ENCODE measurements around the gene SORBS1. TPM values are rescaled to one million over a fixed set of nuclear protein-coding genes. Genes with fewer than 3 reads are reported as not detected.

SORBS1 gene
- total RNA-seq, 1 donor from 2014 or later: 221 TPM

DNA sequence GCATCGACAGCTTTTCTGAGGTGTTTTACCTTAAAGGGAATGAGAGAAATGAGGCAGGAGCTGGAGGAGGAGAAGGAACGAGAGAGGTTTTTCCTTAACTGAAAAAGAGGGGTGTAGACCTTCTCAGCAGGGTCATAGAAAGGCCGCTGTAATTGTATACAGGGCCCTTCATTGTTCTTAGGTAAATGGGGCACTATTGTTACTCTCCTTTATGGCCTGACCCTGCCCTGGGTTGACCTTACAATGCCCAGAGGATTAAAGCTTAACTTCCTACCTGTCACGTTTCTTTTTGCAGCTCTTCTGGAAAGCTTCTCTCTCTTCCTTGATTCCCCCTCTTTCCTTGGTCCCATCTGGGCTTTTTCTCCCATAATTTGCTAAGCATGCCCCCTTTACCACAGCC, 256.7 kb downstream of the SORBS1 start:
- Mint-ChIP-seq H3K27me3 (ENCODE audit: unreplicated experiment) (peaks cover 5% of the 10 kb centered on the region), H3K4me1 (ENCODE audit: low read depth, unreplicated experiment) (no peaks in the 10 kb centered on the region), H3K4me3 (ENCODE audit: unreplicated experiment) (no peak overlapping the region), H3K9me3 (ENCODE audit: unreplicated experiment) (peaks cover under 1% of the 10 kb centered on the region), H3K36me3 (ENCODE audit: unreplicated experiment) (no peaks in the 10 kb centered on the region), H3K27ac (ENCODE audit: unreplicated experiment) (no peak overlapping the region)
- DNase-seq: no peak
- TF ChIP-seq, protein P1, sequence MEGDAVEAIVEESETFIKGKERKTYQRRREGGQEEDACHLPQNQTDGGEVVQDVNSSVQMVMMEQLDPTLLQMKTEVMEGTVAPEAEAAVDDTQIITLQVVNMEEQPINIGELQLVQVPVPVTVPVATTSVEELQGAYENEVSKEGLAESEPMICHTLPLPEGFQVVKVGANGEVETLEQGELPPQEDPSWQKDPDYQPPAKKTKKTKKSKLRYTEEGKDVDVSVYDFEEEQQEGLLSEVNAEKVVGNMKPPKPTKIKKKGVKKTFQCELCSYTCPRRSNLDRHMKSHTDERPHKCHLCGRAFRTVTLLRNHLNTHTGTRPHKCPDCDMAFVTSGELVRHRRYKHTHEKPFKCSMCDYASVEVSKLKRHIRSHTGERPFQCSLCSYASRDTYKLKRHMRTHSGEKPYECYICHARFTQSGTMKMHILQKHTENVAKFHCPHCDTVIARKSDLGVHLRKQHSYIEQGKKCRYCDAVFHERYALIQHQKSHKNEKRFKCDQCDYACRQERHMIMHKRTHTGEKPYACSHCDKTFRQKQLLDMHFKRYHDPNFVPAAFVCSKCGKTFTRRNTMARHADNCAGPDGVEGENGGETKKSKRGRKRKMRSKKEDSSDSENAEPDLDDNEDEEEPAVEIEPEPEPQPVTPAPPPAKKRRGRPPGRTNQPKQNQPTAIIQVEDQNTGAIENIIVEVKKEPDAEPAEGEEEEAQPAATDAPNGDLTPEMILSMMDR (IDR thresholded peaks at IDR 0.05; ENCODE audit: partially characterized antibody, unreplicated experiment): no peak

DNA sequence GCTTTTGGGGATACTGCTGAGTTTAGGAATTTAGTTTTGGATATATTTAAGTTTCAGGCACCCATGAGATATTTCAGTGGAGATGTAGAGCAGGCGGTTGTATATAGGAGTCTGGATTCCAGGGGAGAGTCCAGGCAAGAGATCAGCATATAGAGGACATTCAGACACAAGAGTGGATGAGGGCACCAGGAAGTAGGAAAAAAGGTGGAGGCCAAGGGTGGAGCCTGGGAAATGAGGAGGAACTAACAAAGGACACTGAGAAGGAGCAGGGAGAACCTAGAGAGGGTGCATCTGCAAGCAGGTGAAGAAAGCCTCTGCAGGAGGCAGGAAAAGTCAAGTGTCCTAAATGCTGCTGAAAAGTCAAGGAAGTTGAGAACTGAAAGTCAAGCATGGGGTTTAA, 257.2 kb downstream of the SORBS1 start:
- no peaks in the 10 kb centered on the region for H3K36me3 Mint-ChIP-seq (ENCODE audit: unreplicated experiment)
- no peaks in the 10 kb centered on the region for H3K4me1 Mint-ChIP-seq (ENCODE audit: low read depth, unreplicated experiment)
- H3K9me3 Mint-ChIP-seq (ENCODE audit: unreplicated experiment): no peaks in the 10 kb centered on the region
- H3K4me3 Mint-ChIP-seq (ENCODE audit: unreplicated experiment): no peak overlapping the region
- no peak for DNase-seq
- TF ChIP-seq, protein P1 (IDR thresholded peaks at IDR 0.05; ENCODE audit: partially characterized antibody, unreplicated experiment): no peak
- peaks cover 4% of the 10 kb centered on the region for H3K27me3 Mint-ChIP-seq (ENCODE audit: unreplicated experiment)
- no peak overlapping the region for H3K27ac Mint-ChIP-seq (ENCODE audit: unreplicated experiment)

DNA sequence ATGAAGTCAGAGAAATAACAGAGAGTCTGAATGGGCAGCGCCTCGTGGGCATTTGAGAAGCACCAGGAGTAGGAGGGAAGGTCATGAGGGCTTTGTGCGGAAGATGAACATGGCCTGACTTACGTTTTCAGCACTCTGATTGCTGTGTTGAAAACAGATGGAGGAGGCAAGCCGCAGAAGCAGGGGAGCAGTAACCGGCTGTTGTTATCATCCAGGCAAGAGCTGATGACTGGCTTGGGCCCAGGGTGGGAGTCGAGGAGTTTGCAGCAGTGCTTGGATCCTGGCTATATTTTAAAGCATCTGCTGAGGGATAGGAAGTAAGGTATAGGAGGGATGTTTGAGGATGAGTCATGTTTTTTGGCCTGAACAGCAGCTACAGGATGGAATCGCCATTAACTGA, 257.6 kb downstream of the SORBS1 start:
- DNase-seq: no peak
- Mint-ChIP-seq H3K36me3 (ENCODE audit: unreplicated experiment) (no peaks in the 10 kb centered on the region), H3K4me1 (ENCODE audit: low read depth, unreplicated experiment) (no peaks in the 10 kb centered on the region), H3K27ac (ENCODE audit: unreplicated experiment) (no peak overlapping the region), H3K4me3 (ENCODE audit: unreplicated experiment) (no peak overlapping the region), H3K9me3 (ENCODE audit: unreplicated experiment) (no peaks in the 10 kb centered on the region), H3K27me3 (ENCODE audit: unreplicated experiment) (peaks cover 4% of the 10 kb centered on the region)
- TF ChIP-seq, protein P1 (IDR thresholded peaks at IDR 0.05; ENCODE audit: partially characterized antibody, unreplicated experiment): no peak

DNA sequence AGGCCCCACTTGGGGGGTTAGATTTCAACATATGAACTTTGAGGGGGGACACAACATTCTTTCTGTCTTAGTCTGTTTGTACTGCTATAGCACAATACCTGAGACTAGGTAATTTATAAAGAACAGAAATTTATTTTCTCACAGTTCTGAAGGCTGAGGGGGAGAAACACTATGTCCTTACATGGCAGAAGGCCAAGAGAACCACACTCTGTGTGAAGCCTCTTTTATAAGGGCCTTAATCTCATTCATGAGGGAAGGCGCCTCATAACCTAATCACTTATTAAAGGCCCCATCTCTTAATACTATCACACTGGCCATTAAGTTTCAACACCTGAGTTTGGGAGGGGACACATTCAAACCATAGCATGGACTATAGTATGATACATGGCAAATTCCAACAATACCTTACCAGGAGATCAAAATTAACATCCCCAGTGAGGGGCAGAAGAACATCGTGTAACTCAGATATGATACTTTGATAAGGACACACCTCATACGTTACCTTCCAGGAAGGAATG, 261.1 kb downstream of the SORBS1 start:
- H3K27ac Mint-ChIP-seq (ENCODE audit: unreplicated experiment): no peak overlapping the region
- H3K4me3 Mint-ChIP-seq (ENCODE audit: unreplicated experiment): no peak overlapping the region
- no peaks in the 10 kb centered on the region for H3K36me3 Mint-ChIP-seq (ENCODE audit: unreplicated experiment)
- H3K9me3 Mint-ChIP-seq (ENCODE audit: unreplicated experiment): no peaks in the 10 kb centered on the region
- TF ChIP-seq, protein P1 (IDR thresholded peaks at IDR 0.05; ENCODE audit: partially characterized antibody, unreplicated experiment): no peak
- H3K27me3 Mint-ChIP-seq (ENCODE audit: unreplicated experiment): peaks cover 6% of the 10 kb centered on the region
- DNase-seq: no peak
- no peaks in the 10 kb centered on the region for H3K4me1 Mint-ChIP-seq (ENCODE audit: low read depth, unreplicated experiment)

DNA sequence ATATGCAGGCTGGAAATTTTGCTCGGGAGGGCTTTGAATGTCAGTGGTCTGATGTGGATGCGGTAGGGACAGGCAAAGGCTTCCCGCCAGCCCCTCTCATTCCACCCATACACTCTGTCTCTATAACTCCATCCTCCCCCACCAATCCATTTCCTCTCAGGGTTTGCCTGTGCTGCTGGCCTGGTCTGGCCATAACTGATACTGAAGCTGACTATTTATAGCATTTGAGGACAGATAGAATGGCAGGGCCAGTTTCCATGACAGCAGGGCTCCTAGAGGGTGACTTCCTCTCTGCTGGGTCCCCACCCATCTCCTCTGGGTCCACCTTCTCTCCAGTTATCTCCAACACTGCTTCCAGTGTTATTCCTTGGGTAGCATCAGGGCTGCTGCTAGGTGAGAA, 263.8 kb downstream of the SORBS1 start:
- H3K9me3 Mint-ChIP-seq (ENCODE audit: unreplicated experiment): peaks cover under 1% of the 10 kb centered on the region
- no peaks in the 10 kb centered on the region for H3K4me1 Mint-ChIP-seq (ENCODE audit: low read depth, unreplicated experiment)
- no peak overlapping the region for H3K27ac Mint-ChIP-seq (ENCODE audit: unreplicated experiment)
- H3K36me3 Mint-ChIP-seq (ENCODE audit: unreplicated experiment): no peaks in the 10 kb centered on the region
- DNase-seq: no peak
- H3K27me3 Mint-ChIP-seq (ENCODE audit: unreplicated experiment): peaks cover 10% of the 10 kb centered on the region
- TF ChIP-seq, protein P1 (IDR thresholded peaks at IDR 0.05; ENCODE audit: partially characterized antibody, unreplicated experiment): no peak
- no peak overlapping the region for H3K4me3 Mint-ChIP-seq (ENCODE audit: unreplicated experiment)

Measured in glutamatergic neuron (in vitro differentiated cells).